Endothelial cell of umbilical vein (primary cell): ENCODE measurements around the gene CALD1. TPM values are rescaled to one million over a fixed set of nuclear protein-coding genes. Genes with fewer than 3 reads are reported as not detected.

Experiments
- BruUV-seq: library from RNA; stranded (reverse); fragments of 400-500 nt; replicated peaks from 2 replicates; lab custom pipeline; 2021; lab: Mats Ljungman, UMichigan
- CTCF ChIA-PET: fragments of 300-600, 350-600 bp; sonication (Branson Sonifier 250); formaldehyde crosslinking; loops from one replicate; lab custom pipeline; 2021; ENCODE audit warnings: antibody characterized with exemption, inconsistent platforms; lab: Charles Lee
- POLR2A ChIA-PET: fragments of 300-600, 350-600 bp; sonication (Branson Sonifier 250); formaldehyde crosslinking; loops from one replicate; lab custom pipeline; 2021; ENCODE audit warnings: antibody characterized with exemption, inconsistent platforms; lab: Charles Lee
- DNase-seq: peaks from one replicate; pipeline ENCODE4 v3.0.0-alpha.2; 2011; ENCODE audit warnings: low read depth, low spot score
- FAIRE-seq: peaks from 2 replicates; lab custom pipeline; 2011; peaks lifted over from hg19 to GRCh38; lab: Jason Lieb, UNC
- H2AFZ ChIP-seq: 2 replicates; pipeline ENCODE4 v1.6.0; 2012; ENCODE audit warnings: low read depth, low read length, control low read depth, inconsistent platforms
- H3K27ac ChIP-seq: 2 replicates; pipeline ENCODE4 v1.5.1; 2011; ENCODE audit warnings: low read depth, mild to moderate bottlenecking, control low read depth, low read length, moderate library complexity; ENCODE audit not compliant: insufficient read depth
- H3K27me3 ChIP-seq, 2 experiments: 2 replicates each; pipeline versions ENCODE4 v1.6.0 to v1.6.1; 2011; ENCODE audit warnings: low read length in 2 of 2, mixed read lengths in 1 of 2; ENCODE audit not compliant: control insufficient read depth in 2 of 2, insufficient read depth in 2 of 2
- H3K36me3 ChIP-seq, 2 experiments: 2 replicates in 1 of 2; 3 replicates in 1 of 2; pipeline ENCODE4 v1.5.1; 2011; ENCODE audit warnings: low read length in 2 of 2, mild to moderate bottlenecking in 1 of 2, moderate library complexity in 1 of 2; ENCODE audit not compliant: control insufficient read depth in 2 of 2, insufficient read depth in 2 of 2; ENCODE audit errors: extremely low read depth in 1 of 2
- H3K4me1 ChIP-seq: 3 replicates; pipeline ENCODE4 v1.5.1; 2011; ENCODE audit warnings: mild to moderate bottlenecking, low read length; ENCODE audit not compliant: control insufficient read depth, insufficient read depth; ENCODE audit errors: extremely low read depth
- H3K4me2 ChIP-seq: 2 replicates; pipeline ENCODE4 v1.6.1; 2011; ENCODE audit warnings: low read length, control low read depth, mixed read lengths; ENCODE audit not compliant: insufficient read depth
- H3K4me3 ChIP-seq, 3 experiments: fragments of 200-600 bp in 1 of 3; sonication (generic), shearing (Covaris generic) in 1 of 3; replicated peaks in 1 of 3; 2 replicates each; pipeline ENCODE4 v1.5.1; 2011 to 2016; ENCODE audit warnings: control low read depth in 3 of 3, low read length in 3 of 3, mild to moderate bottlenecking in 2 of 3, inconsistent platforms in 1 of 3, low read depth in 1 of 3, moderate library complexity in 1 of 3; ENCODE audit not compliant: insufficient read depth in 1 of 3
- H3K79me2 ChIP-seq: 2 replicates; pipeline ENCODE4 v1.6.0; 2012; ENCODE audit warnings: low read length, inconsistent platforms; ENCODE audit not compliant: control insufficient read depth, insufficient read depth
- H3K9ac ChIP-seq: replicated peaks from 2 replicates; pipeline ENCODE3; 2011; ENCODE audit warnings: low read length, control low read depth; ENCODE audit not compliant: insufficient read depth; ENCODE audit errors: extremely low read depth
- H3K9me1 ChIP-seq: replicated peaks from 3 replicates; pipeline ENCODE4 v1.6.0; 2011; ENCODE audit warnings: mild to moderate bottlenecking, low read length; ENCODE audit not compliant: control insufficient read depth, insufficient read depth; ENCODE audit errors: extremely low read depth
- H3K9me3 ChIP-seq: replicated peaks from 2 replicates; pipeline ENCODE4 v1.5.1; 2012; ENCODE audit warnings: low read length, inconsistent platforms; ENCODE audit not compliant: control insufficient read depth, insufficient read depth
- H4K20me1 ChIP-seq: replicated peaks from 2 replicates; pipeline ENCODE3; 2011; ENCODE audit warnings: mild to moderate bottlenecking, low read length; ENCODE audit not compliant: control insufficient read depth, insufficient read depth; ENCODE audit errors: extremely low read depth
- EZH2 ChIP-seq: IDR thresholded peaks from 2 replicates; pipeline ENCODE4 v1.6.1; 2012; ENCODE audit warnings: borderline replicate concordance, low read depth, mild to moderate bottlenecking, moderate library complexity, low read length, inconsistent platforms; ENCODE audit not compliant: severe bottlenecking
- FOS ChIP-seq: IDR thresholded peaks from 2 replicates; pipeline ENCODE4 v1.6.1; 2011; ENCODE audit warnings: mild to moderate bottlenecking, low read length, moderate library complexity, borderline replicate concordance; ENCODE audit not compliant: insufficient read depth
- GATA2 ChIP-seq: IDR thresholded peaks from 2 replicates; pipeline ENCODE4 v1.7.0; 2011; ENCODE audit warnings: low read depth, mild to moderate bottlenecking, moderate library complexity, mixed read lengths, low read length; ENCODE audit not compliant: insufficient read length, insufficient read depth
- JUN ChIP-seq: IDR thresholded peaks from 2 replicates; pipeline ENCODE4 v1.6.1; 2011; ENCODE audit warnings: borderline replicate concordance, low read depth; ENCODE audit not compliant: insufficient read length, insufficient read depth
- MYC ChIP-seq: IDR thresholded peaks from one replicate; pipeline ENCODE4 v1.6.1; 2011; ENCODE audit warnings: mild to moderate bottlenecking, low read depth, low read length
- POLR2AphosphoS5 ChIP-seq: IDR thresholded peaks from 2 replicates; pipeline ENCODE4 v1.6.1; 2012; ENCODE audit warnings: low read depth, mild to moderate bottlenecking, control low read depth, low read length, moderate library complexity; ENCODE audit not compliant: insufficient read depth
- dilution Hi-C: fragments of 300-500 bp; cut with MboI; formaldehyde crosslinking; loops from one replicate; pipeline ENCODE4 v1.15.0; 2019; ENCODE audit warnings: low sequenced_read_pairs; ENCODE audit not compliant: extremely low pct_ligation_motif_present
- intact Hi-C: fragments of 100-400 bp; cut with micrococcal nuclease; formaldehyde crosslinking; loops from one replicate; pipeline ENCODE4 v1.10.0; 2022
- polyA plus RNA-seq, 4 experiments: library from polyadenylated mRNA; depleted of rRNA in 3 of 4; stranded (reverse) in 3 of 4; unstranded in 1 of 4; fragments of >200 nt; gene quantifications; 2 replicates each; pipeline versions ENCODE4 v1.2.1 to v1.2.3, GENCODE V29; 2011 to 2012; ENCODE audit warnings: missing spikeins in 1 of 4
- total RNA-seq: library from RNA; stranded (reverse); gene quantifications from 2 replicates; pipeline ENCODE4 v1.2.3, GENCODE V29; 2021
- TF ChIP-seq, protein P1 (sequence below), 2 donors: IDR thresholded peaks; 1 replicate in 1 of 2; 2 replicates in 1 of 2; pipeline ENCODE4 v1.5.1; 2011; ENCODE audit warnings: low read length in 2 of 2, mild to moderate bottlenecking in 2 of 2, moderate library complexity in 2 of 2, control low read depth in 1 of 2, inconsistent platforms in 1 of 2, low read depth in 1 of 2; ENCODE audit not compliant: insufficient read depth in 1 of 2; ENCODE audit errors: extremely low read depth in 1 of 2

Gene CALD1
- total and polyA plus RNA-seq, 2 donors (not counting 3 experiments of a cell fraction or from before 2014, with no cell fraction given), result 136 to 307 TPM

- dilution Hi-C loops (no loop called here), intact Hi-C loops (loop anchor here (5.0 kb wide), 1 partner anchor 169 kb away; no protein-coding TSS in a partner anchor)
- Histone ChIP-seq H3K4me3 (no peak overlapping the region), H3K9me1 (no peaks in the 10 kb centered on the region), H3K27ac (no peak overlapping the region), H3K4me1 (peaks cover 18% of the 10 kb centered on the region), H3K4me2 (no peak overlapping the region), H3K9me3 (no peaks in the 10 kb centered on the region), H3K9ac (no peak overlapping the region), H3K36me3 (peaks cover 4 to 15% of the 10 kb centered on the region in 2 experiments), H4K20me1 (no peaks in the 10 kb centered on the region), H3K27me3 (no peaks in the 10 kb centered on the region), H3K79me2 (peaks cover 53% of the 10 kb centered on the region), H2AFZ (no peak overlapping the region)
- POLR2A ChIA-PET, result no interaction called here
- no TSS peak for BruUV-seq
- FAIRE-seq (no peak), DNase-seq (no peak)
- CTCF ChIA-PET, result interaction anchor here (0.7 kb wide), 1 partner anchor 35 kb away, joined by 3 read pairs; no protein-coding TSS in a partner anchor
- TF ChIP-seq EZH2, result no peak
- TF ChIP-seq MYC, result no peak
- TF ChIP-seq FOS, result no peak
- no peak for TF ChIP-seq GATA2
- TF ChIP-seq, protein P1, sequence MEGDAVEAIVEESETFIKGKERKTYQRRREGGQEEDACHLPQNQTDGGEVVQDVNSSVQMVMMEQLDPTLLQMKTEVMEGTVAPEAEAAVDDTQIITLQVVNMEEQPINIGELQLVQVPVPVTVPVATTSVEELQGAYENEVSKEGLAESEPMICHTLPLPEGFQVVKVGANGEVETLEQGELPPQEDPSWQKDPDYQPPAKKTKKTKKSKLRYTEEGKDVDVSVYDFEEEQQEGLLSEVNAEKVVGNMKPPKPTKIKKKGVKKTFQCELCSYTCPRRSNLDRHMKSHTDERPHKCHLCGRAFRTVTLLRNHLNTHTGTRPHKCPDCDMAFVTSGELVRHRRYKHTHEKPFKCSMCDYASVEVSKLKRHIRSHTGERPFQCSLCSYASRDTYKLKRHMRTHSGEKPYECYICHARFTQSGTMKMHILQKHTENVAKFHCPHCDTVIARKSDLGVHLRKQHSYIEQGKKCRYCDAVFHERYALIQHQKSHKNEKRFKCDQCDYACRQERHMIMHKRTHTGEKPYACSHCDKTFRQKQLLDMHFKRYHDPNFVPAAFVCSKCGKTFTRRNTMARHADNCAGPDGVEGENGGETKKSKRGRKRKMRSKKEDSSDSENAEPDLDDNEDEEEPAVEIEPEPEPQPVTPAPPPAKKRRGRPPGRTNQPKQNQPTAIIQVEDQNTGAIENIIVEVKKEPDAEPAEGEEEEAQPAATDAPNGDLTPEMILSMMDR (IDR thresholded peaks at IDR 0.05; ENCODE audit: extremely low read depth in 1 of 2, insufficient read depth in 1 of 2, low read depth in 1 of 2, low read length in 2 of 2), result no peak
- no peak for TF ChIP-seq JUN
- no peak for TF ChIP-seq POLR2AphosphoS5
Observed at GRCh38 chr7:134891262-134891695, 111.8 kb downstream of the CALD1 start.
